ENCODE results near the gene PARVG.

- TF ChIP-seq, protein P1, sequence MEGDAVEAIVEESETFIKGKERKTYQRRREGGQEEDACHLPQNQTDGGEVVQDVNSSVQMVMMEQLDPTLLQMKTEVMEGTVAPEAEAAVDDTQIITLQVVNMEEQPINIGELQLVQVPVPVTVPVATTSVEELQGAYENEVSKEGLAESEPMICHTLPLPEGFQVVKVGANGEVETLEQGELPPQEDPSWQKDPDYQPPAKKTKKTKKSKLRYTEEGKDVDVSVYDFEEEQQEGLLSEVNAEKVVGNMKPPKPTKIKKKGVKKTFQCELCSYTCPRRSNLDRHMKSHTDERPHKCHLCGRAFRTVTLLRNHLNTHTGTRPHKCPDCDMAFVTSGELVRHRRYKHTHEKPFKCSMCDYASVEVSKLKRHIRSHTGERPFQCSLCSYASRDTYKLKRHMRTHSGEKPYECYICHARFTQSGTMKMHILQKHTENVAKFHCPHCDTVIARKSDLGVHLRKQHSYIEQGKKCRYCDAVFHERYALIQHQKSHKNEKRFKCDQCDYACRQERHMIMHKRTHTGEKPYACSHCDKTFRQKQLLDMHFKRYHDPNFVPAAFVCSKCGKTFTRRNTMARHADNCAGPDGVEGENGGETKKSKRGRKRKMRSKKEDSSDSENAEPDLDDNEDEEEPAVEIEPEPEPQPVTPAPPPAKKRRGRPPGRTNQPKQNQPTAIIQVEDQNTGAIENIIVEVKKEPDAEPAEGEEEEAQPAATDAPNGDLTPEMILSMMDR (IDR thresholded peaks at IDR 0.05; ENCODE audit: extremely low read depth in 1 of 2, insufficient read depth in 1 of 2, low read depth in 1 of 2, low read length in 2 of 2) = no peak
- TF ChIP-seq EZH2 (IDR thresholded peaks at IDR 0.05; ENCODE audit: borderline replicate concordance, low read depth, low read length, severe bottlenecking) (no peak), POLR2A (IDR thresholded peaks at IDR 0.05; ENCODE audit: low read depth, low read length) (no peak), FOS (IDR thresholded peaks at IDR 0.05; ENCODE audit: borderline replicate concordance, insufficient read depth, low read length) (no peak), POLR2AphosphoS5 (IDR thresholded peaks at IDR 0.05; ENCODE audit: insufficient read depth, low read depth, low read length) (no peak), JUN (IDR thresholded peaks at IDR 0.05; ENCODE audit: borderline replicate concordance, insufficient read depth, insufficient read length, low read depth) (no peak), MAX (IDR thresholded peaks at IDR 0.05; ENCODE audit: insufficient read depth, insufficient read length) (no peak), MYC (IDR thresholded peaks at IDR 0.05; ENCODE audit: low read depth, low read length) (no peak)
Observed at GRCh38 chr22:44162960-44163359, 17.8 kb upstream of the PARVG start.

All from endothelial cell of umbilical vein (primary cell).